Muscle of back (tissue), 11 donors: ENCODE data around the gene CWF19L1. TPM values are rescaled to one million over a fixed set of nuclear protein-coding genes. Genes with fewer than 3 reads are reported as not detected.

Experiments used
- DNase-seq, 3 donors: peaks; one replicate each; pipeline versions ENCODE4 v3.0.0 to v3.0.0-alpha.2; 2013
- polyA plus RNA-seq, 10 donors: library from polyadenylated mRNA; unstranded; fragments of 120-200 nt; gene quantifications; one replicate each; pipeline ENCODE4 v1.2.1, GENCODE V29; 2013; ENCODE audit not compliant: insufficient read length in 10 of 10

CWF19L1 gene
- polyA plus RNA-seq, 10 donors, result 17.3 to 26.2 (median 21.4) TPM

GRCh38 chr10:100254191-100254590, 13.2 kb downstream of the CWF19L1 start:
- DNase-seq, result no peak

GRCh38 chr10:100253041-100253440, 14.4 kb downstream of the CWF19L1 start:
- DNase-seq, result no peak

GRCh38 chr10:100248820-100249219, 18.6 kb downstream of the CWF19L1 start:
- no peak for DNase-seq

- DNase-seq, result no peak
Observed at GRCh38 chr10:100245484-100246220, 21.8 kb downstream of the CWF19L1 start.

- DNase-seq, result no peak
Observed at GRCh38 chr10:100239851-100240250, 27.6 kb downstream of the CWF19L1 start.

- no peak for DNase-seq
Observed at GRCh38 chr10:100238429-100238828, 29.0 kb downstream of the CWF19L1 start.

GRCh38 chr10:100232101-100232500, 35.3 kb downstream of the CWF19L1 start:
- DNase-seq, result peak in 2 of 3 donors; percentile 4 to 13

GRCh38 chr10:100229819-100230422, 37.5 kb downstream of the CWF19L1 start:
- peak in 1 of 3 donors; percentile 3 for DNase-seq

- DNase-seq, result no peak
Observed at GRCh38 chr10:100223879-100224278, 43.6 kb downstream of the CWF19L1 start.

- no peak for DNase-seq
Observed at GRCh38 chr10:100222529-100222928, 44.9 kb downstream of the CWF19L1 start.

GRCh38 chr10:100216006-100216405, 51.4 kb downstream of the CWF19L1 start:
- DNase-seq, result no peak

GRCh38 chr10:100209303-100209702, 58.1 kb downstream of the CWF19L1 start:
- no peak for DNase-seq

GRCh38 chr10:100208276-100208675, 59.2 kb downstream of the CWF19L1 start:
- no peak for DNase-seq

GRCh38 chr10:100204370-100204769, 63.1 kb downstream of the CWF19L1 start:
- DNase-seq, result no peak

- no peak for DNase-seq
Observed at GRCh38 chr10:100201549-100201948, 65.9 kb downstream of the CWF19L1 start.

- no peak for DNase-seq
Observed at GRCh38 chr10:100194711-100195110, 72.7 kb downstream of the CWF19L1 start.

GRCh38 chr10:100192350-100192749, 75.1 kb downstream of the CWF19L1 start:
- DNase-seq, result peak in 2 of 3 donors; percentile 44 to 52

- DNase-seq, result peak in 2 of 3 donors; percentile 7 to 21
Observed at GRCh38 chr10:100186253-100187212, 80.9 kb downstream of the CWF19L1 start.

- peak; percentile 95 to 98 (median 96) for DNase-seq
Observed at GRCh38 chr10:100185364-100186252, 81.8 kb downstream of the CWF19L1 start, which contains the start of gene ERLIN1. TSS of gene ERLIN1 (minus strand) at chr10:100186029. CDS start at chr10:100185626, 403 bp downstream.

- peak in 2 of 3 donors; percentile 24 to 60 for DNase-seq
Observed at GRCh38 chr10:100184840-100185239, 82.6 kb downstream of the CWF19L1 start.

GRCh38 chr10:100184426-100184825, 83.0 kb downstream of the CWF19L1 start:
- no peak for DNase-seq
